ENCODE measurements around the gene ZGLP1. TPM values are rescaled to one million over a fixed set of nuclear protein-coding genes. Genes with fewer than 3 reads are reported as not detected.

Gene ZGLP1
- total RNA-seq, 6 experiments from 2014 or later: 0.62 to 4.4 (median 1.5) TPM

DNA sequence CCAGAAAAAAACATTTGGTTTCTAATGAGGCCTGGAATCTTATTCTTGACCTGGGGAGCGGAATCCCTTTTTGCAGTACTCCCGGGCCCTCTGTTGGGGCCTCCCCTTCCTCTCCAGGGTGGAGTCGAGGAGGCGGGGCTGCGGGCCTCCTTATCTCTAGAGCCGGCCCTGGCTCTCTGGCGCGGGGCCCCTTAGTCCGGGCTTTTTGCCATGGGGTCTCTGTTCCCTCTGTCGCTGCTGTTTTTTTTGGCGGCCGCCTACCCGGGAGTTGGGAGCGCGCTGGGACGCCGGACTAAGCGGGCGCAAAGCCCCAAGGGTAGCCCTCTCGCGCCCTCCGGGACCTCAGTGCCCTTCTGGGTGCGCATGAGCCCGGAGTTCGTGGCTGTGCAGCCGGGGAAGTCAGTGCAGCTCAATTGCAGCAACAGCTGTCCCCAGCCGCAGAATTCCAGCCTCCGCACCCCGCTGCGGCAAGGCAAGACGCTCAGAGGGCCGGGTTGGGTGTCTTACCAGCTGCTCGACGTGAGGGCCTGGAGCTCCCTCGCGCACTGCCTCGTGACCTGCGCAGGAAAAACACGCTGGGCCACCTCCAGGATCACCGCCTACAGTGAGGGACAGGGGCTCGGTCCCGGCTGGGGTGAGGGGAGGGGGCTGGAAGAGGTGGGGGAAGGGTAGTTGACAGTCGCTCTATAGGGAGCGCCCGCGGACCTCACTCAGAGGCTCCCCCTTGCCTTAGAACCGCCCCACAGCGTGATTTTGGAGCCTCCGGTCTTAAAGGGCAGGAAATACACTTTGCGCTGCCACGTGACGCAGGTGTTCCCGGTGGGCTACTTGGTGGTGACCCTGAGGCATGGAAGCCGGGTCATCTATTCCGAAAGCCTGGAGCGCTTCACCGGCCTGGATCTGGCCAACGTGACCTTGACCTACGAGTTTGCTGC is 22.5 kb downstream of the ZGLP1 start, which contains the start of gene ICAM4:
Gene ICAM4, plus strand, starts transcription at position 153 of the 935 bp plus-strand sequence. Its CDS starts 58 bp downstream, at position 211.
- Histone ChIP-seq H3K27me3 (peaks cover 7 to 10% of the 10 kb centered on the region in 2 donors), H3K4me3 (no peak within 1 kb of the TSS), H3K9me3 (no peaks in the 10 kb centered on the region), H3K36me3 (peaks cover 15 to 36% (median 20%) of the 10 kb centered on the region in 4 donors), H3K4me1 (peaks cover 0 to 54% (median 4%) of the 10 kb centered on the region in 4 donors), H3K27ac (no peak within 1 kb of the TSS)
- ATAC-seq: peak; percentile 47 to 57 (median 49)
- WGBS (ENCODE audit: insufficient coverage, low coverage, low lambda C conversion rate, missing lambda C conversion rate): 19% methylated on average over 5 of the region's 59 CpGs
- no peak for TF ChIP-seq POLR2A (IDR thresholded peaks at IDR 0.05)
- TF ChIP-seq, protein P1, sequence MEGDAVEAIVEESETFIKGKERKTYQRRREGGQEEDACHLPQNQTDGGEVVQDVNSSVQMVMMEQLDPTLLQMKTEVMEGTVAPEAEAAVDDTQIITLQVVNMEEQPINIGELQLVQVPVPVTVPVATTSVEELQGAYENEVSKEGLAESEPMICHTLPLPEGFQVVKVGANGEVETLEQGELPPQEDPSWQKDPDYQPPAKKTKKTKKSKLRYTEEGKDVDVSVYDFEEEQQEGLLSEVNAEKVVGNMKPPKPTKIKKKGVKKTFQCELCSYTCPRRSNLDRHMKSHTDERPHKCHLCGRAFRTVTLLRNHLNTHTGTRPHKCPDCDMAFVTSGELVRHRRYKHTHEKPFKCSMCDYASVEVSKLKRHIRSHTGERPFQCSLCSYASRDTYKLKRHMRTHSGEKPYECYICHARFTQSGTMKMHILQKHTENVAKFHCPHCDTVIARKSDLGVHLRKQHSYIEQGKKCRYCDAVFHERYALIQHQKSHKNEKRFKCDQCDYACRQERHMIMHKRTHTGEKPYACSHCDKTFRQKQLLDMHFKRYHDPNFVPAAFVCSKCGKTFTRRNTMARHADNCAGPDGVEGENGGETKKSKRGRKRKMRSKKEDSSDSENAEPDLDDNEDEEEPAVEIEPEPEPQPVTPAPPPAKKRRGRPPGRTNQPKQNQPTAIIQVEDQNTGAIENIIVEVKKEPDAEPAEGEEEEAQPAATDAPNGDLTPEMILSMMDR (IDR thresholded peaks at IDR 0.05): no peak
- DNase-seq: peak; percentile 76 to 84 (median 78)
- intact Hi-C loops (cut with DNase I): no loop called here

DNA sequence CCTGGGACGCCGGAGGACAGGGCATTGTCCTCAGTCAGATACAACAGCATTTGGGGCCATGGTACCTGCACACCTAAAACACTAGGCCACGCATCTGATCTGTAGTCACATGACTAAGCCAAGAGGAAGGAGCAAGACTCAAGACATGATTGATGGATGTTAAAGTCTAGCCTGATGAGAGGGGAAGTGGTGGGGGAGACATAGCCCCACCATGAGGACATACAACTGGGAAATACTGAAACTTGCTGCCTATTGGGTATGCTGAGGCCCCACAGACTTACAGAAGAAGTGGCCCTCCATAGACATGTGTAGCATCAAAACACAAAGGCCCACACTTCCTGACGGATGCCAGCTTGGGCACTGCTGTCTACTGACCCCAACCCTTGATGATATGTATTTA is 24.2 kb downstream of the ZGLP1 start:
- no peak for ATAC-seq
- H3K27me3 ChIP-seq: peaks cover 0 to 3% of the 10 kb centered on the region in 2 donors
- DNase-seq: no peak
- H3K4me3 ChIP-seq: no peak overlapping the region
- H3K36me3 ChIP-seq: peaks cover 16 to 42% (median 23%) of the 10 kb centered on the region in 4 donors
- intact Hi-C loops (cut with DNase I): no loop called here
- peaks cover 0 to 37% (median 0%) of the 10 kb centered on the region in 4 donors for H3K4me1 ChIP-seq
- no peaks in the 10 kb centered on the region for H3K9me3 ChIP-seq
- no peak overlapping the region for H3K27ac ChIP-seq
- 75% methylated on average over 2 of the region's 4 CpGs for WGBS (ENCODE audit: insufficient coverage, low coverage, low lambda C conversion rate, missing lambda C conversion rate)
- TF ChIP-seq POLR2A (IDR thresholded peaks at IDR 0.05): no peak

DNA sequence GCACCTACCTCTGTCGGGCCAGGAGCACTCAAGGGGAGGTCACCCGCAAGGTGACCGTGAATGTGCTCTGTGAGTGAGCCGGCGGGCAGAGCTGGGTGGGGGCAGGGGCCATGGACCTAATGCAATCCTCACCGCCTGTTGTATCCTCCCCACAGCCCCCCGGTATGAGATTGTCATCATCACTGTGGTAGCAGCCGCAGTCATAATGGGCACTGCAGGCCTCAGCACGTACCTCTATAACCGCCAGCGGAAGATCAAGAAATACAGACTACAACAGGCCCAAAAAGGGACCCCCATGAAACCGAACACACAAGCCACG is 24.7 kb downstream of the ZGLP1 start:
- intact Hi-C loops (cut with DNase I): no loop called here
- DNase-seq (no peak), ATAC-seq (no peak)
- TF ChIP-seq POLR2A (IDR thresholded peaks at IDR 0.05): no peak
- TF ChIP-seq, protein P1 (IDR thresholded peaks at IDR 0.05): no peak
- 100% methylated on average over 3 of the region's 13 CpGs for WGBS (ENCODE audit: insufficient coverage, low coverage, low lambda C conversion rate, missing lambda C conversion rate)
- Histone ChIP-seq H3K36me3 (peaks cover 16 to 42% (median 23%) of the 10 kb centered on the region in 4 donors), H3K4me1 (peaks cover 0 to 33% (median 0%) of the 10 kb centered on the region in 4 donors), H3K9me3 (no peaks in the 10 kb centered on the region), H3K27ac (no peak overlapping the region), H3K27me3 (no peaks in the 10 kb centered on the region), H3K4me3 (no peak overlapping the region)

DNA sequence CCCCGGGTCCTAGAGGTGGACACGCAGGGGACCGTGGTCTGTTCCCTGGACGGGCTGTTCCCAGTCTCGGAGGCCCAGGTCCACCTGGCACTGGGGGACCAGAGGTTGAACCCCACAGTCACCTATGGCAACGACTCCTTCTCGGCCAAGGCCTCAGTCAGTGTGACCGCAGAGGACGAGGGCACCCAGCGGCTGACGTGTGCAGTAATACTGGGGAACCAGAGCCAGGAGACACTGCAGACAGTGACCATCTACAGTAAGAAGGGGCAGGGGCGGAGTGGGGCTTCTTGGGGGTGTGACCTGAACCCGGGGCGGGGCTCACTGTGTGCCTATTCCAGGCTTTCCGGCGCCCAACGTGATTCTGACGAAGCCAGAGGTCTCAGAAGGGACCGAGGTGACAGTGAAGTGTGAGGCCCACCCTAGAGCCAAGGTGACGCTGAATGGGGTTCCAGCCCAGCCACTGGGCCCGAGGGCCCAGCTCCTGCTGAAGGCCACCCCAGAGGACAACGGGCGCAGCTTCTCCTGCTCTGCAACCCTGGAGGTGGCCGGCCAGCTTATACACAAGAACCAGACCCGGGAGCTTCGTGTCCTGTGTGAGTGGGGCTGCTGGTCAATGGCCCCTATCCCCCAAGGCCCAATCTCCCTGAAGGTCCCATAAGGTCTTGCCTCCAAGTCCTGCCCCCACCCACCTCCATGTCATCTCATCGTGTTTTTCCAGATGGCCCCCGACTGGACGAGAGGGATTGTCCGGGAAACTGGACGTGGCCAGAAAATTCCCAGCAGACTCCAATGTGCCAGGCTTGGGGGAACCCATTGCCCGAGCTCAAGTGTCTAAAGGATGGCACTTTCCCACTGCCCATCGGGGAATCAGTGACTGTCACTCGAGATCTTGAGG is 25.3 kb downstream of the ZGLP1 start:
- Histone ChIP-seq H3K27me3 (no peaks in the 10 kb centered on the region), H3K4me3 (no peak overlapping the region), H3K4me1 (peaks cover 0 to 27% (median 0%) of the 10 kb centered on the region in 4 donors), H3K9me3 (no peaks in the 10 kb centered on the region), H3K36me3 (peaks cover 16 to 42% (median 23%) of the 10 kb centered on the region in 4 donors), H3K27ac (no peak overlapping the region)
- ATAC-seq (no peak), DNase-seq (no peak)
- 80% methylated on average over 10 of the region's 34 CpGs for WGBS (ENCODE audit: insufficient coverage, low coverage, low lambda C conversion rate, missing lambda C conversion rate)
- intact Hi-C loops (cut with DNase I): no loop called here
- no peak for TF ChIP-seq POLR2A (IDR thresholded peaks at IDR 0.05)
- TF ChIP-seq, protein P1 (IDR thresholded peaks at IDR 0.05): no peak
